HG03039 (cell line): Measurements from ENCODE around the gene MPZL3.

Source experiments
- ATAC-seq: cut with Tn5 transposase; IDR thresholded peaks from one replicate; pipeline ENCODE4 v1.9.1; 2021; ENCODE audit warnings: mild to moderate bottlenecking, moderate library complexity; ENCODE audit not compliant: unreplicated experiment

MPZL3 gene

DNA sequence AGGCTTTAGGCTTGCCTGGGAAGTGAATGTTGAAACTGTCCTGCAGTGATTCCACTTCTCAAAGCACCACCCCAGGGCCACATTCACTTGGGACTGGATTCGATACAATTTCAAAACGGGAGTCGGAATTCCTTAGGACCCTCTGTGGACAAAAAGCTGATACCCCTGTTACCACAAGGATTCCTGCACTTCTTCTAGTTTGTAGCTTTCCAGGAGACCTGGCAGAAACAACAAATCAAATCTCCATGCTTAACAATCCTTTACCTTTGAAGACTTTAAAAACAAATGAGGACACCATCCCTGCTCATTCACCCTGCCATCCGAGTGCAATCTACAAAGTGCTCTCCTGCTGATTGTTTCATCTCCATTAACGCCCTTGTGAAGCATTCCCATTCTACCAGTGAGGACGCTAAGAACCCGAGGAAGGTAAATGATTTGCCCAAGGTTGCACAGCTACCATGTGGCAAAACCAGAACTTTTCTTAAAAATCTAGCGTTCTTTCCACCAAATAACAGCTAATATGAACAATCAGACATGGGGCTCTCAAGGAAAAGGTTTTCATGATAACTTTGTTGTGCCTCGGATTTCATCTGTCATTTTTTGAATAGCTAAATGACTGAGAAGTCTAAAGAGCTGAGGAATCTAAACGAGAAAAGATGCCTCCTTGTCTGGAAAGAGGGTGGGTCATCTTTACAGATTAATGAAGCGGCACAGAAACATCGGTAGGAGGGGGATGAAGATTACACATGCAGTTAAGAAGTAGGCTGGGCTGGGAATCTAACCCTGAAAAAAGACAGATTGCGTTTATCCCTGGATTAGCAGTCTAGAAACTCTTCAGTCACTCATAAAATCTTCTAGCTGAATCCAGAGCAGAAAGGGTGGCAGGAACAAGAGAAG is 12.7 kb upstream of the MPZL3 start:
- ATAC-seq: no peak

DNA sequence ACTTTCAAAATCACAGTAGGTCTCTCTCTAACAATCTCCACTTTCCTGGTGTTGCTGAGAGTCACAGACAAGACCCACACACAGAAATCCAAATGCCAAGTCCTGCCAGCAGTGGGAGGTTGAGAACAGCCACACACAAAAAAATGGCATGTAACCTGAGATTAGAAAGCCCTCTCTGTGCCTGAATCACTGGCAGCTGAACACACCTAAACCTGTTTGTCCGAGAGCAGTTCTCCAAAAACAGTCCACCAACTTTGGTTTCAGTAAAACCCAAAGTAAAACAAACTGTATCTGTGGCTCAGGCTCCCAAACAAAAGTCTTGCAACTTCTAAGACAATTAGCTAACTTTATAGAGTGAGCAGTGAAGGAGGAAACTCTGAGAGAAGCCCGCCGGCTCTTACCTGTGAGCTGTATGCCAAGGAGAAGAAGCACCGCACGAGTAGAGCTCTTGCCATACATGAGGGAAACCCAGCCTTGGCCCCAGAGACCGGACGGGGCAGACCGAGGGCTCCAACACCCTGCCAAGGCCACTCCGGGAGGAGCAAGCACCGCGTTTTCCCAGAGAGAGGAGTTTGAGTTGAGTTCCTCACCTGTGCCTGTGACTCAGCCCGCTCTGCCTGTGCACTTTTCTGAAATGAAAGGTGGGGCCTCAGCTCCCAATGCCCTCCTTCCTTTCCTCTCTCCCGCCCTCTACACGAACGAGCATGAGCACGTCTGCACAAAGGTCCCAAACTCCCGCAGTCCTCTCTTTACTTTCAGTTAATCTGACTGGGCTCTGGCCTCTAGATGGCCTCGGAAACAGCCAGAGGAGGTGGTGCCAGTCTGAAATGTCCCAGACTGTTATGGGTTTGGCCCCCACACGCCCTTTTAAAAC is 11.8 kb upstream of the MPZL3 start, which contains the start of gene MPZL2:
Gene MPZL2, minus strand, starts transcription at position 603 of the 874 bp plus-strand sequence. Its CDS starts 144 bp downstream, at position 459.
- ATAC-seq: no peak

DNA sequence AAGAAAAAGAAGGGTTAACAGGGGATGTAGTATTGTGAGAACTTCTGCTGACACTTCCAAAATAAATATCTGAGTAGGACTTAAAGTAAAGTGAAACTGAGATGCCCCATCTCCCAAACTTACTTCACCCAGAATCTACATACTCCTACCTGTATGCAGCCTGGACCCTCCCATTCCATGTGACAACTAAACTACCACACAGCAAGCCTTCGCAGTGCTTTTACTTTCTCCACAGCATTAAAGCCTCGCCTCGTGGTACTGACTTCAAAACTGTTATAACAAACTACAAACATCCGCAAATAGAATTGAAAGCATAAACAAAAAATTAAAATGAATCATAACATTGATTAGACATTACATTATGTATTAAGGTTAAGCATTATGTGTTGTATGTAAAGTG is 10.9 kb upstream of the MPZL3 start:
- no peak for ATAC-seq

DNA sequence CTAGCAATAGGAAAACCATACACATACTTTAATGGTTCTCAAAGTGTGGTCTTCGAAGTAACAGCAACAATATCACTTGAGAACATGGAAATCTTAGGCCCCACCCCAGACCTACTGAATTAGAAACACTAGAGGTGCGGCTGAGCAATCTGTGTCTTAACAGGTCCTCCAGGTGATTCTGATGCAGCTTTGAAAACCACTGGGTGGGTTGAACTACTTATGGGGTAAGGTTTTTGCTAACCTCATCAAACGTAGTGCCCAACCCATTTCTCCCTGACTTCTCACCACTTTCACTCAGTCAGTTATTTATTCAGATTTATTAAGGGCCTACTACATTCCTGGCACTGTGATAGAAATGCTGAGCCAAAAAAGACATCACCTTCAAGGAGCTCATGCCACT is 8.2 kb upstream of the MPZL3 start:
- ATAC-seq: no peak

DNA sequence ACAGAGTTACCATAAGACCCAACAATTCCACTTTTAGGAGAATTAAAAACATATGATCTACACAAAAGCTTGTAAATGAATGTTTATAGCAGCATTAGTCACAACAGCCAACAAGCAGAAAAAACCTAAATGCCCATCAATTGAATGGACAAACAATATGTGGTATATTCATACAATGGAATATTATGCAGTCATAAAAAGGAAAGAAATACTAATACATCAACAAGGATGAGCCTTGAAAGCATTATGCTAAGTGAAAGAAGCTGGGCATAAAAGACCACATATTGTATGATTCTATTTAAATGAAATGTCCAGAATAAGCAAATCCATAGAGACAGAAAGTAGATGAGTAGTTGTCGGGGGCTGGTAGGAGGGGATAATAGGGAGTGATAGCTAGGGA is 7.0 kb upstream of the MPZL3 start:
- no peak for ATAC-seq

DNA sequence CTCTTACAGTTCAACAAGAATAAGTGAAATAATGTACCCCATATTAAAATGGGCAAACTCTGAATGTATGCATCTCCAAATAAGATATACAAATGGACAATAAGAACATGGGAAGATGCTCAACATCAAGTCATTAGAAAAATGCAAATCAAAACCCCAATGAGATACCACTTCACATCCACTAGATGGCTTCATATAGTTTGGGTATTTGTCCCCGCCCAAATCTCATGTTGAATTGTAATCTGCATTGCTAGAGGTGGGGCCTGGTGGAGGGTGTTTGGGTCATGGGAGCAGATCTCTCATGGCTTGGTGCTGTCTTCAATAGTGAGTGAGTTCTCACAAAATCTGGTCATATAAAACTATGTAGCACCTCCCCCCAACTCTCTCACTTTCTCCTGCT is 6.2 kb upstream of the MPZL3 start:
- no peak for ATAC-seq

DNA sequence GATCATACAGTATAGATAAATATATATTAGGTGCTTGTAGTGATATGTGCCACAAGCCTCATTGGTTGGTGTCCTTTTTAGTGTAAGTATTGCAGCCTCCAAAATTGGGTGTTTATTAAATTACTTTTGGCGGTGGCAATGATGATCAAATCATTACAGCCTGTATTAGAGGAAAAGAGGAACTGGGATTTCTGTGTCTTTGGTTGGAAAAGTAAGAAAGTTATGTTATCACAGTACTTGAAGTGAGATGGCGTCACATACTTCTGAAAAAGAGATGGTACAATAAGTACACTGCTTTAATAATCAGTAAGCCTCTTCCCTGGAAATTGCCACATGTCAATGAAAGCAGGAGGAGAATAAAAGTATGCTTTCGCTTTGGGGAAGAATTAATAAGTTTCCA is 523 bp upstream of the MPZL3 start:
- ATAC-seq: no peak

DNA sequence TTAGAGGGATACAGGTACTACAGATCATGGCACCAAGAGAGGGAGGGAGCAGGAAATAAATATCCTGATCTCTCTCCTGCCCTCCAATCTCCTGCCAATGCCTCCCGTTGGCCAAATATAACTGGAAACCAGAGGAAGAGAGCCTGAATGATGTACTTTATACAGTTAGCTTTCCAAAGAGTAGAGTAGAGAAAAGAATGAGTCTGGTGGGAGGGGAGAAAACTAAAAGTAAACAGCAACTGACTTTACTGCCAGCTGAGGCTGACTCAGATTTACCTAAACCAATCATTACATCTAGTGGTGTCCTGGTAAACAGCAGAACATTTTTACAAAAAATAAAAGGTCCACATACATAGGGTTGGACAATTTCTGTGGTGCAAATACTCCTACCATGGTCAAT is 5.1 kb downstream of the MPZL3 start:
- no peak for ATAC-seq

DNA sequence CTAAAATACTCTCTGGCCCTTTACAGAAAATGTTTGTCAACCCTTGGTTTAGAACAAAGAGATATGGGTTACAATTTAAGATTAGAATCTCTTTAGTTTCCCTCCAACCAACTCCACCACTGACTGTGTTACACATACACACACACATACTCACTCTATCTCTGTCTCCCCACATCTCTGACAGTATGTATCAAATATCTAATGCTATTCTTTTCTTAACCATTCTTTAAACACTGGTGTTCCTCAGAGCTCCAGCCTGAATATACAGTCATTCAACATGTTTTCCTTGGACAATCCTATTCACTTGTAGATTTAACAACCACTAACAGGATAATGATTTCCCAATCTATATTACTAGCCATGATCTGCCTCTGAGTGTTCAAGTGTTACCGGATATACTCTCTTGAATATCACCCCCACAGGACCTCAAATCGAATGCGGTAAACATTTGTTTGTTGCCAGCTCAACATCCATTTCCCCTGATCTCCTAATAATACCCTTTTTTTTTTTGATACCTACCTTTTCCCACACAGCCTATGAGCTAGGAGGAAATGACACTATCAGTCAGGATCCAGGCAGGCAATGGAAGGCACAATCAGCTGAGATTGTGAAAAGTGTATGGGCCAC is 6.1 kb downstream of the MPZL3 start:
- ATAC-seq: no peak

DNA sequence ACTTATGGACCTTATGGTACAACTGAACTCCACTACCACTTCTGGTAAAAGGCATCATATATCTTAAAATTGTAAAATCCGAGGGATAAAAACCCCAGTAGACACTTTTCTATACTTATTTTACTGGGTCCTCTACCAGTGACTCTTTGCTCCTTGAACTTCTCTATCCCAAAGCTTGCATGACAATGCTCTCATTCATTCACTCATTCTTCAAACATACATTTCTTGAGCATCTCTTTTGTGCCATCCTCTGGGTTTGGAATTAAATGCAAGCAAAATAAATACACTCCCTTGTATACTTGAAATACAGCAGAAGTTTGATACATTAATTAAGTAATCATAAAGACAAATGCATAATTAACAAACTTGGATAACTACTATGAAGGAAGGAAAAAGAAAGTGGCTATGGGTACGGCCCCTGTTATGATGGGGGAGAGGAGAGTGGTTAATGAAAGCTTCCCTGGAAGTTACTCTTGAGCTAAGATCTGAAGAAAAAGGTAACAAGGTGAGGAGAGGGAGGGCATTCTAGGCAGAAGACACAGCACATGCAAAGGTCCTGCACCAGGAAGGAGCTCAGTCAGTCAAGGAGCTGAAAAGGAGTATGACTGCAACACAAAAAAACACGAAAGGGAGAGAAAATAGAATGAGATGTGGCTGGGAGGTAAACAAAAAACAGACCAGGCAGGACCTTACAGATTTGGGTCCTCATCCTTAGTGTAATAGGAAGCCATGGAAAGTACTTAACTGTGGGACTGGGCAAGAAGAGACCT is 8.0 kb downstream of the MPZL3 start:
- no peak for ATAC-seq

DNA sequence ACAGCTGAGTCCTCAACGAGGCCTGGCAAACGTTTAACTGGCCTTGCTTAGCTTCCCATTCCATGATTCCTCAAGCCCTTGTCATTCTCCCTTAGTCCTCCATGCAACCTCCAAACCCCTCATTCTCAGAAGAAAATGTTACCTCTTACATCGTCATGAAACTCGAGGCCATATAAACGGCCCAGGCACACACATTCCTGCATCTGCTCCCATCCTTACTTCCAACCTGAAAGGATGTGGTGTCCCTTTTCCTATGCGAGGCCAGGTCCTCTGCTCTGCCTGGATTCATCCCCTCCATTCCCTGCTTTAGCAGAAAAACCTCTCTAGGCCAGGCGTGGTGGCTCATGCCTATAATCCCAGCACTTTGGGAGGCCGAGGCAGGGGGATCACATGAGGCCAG is 9.0 kb downstream of the MPZL3 start:
- no peak for ATAC-seq

DNA sequence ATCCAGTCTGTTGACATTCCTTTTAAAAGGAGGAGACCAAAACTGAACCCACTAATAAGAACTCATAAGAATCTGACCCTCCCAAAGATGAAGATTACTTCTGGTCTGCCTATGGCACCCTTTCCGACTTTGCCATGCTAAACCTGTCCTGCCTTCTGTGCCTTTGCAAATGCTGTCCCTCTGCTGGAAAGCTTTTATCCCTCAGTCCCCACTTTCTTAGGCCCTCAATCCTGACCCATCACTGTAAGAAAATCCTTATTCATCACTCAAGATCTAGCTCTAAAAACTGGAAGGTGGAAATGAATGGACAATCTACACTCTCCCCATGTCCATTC is 10.4 kb downstream of the MPZL3 start:
- ATAC-seq: no peak

DNA sequence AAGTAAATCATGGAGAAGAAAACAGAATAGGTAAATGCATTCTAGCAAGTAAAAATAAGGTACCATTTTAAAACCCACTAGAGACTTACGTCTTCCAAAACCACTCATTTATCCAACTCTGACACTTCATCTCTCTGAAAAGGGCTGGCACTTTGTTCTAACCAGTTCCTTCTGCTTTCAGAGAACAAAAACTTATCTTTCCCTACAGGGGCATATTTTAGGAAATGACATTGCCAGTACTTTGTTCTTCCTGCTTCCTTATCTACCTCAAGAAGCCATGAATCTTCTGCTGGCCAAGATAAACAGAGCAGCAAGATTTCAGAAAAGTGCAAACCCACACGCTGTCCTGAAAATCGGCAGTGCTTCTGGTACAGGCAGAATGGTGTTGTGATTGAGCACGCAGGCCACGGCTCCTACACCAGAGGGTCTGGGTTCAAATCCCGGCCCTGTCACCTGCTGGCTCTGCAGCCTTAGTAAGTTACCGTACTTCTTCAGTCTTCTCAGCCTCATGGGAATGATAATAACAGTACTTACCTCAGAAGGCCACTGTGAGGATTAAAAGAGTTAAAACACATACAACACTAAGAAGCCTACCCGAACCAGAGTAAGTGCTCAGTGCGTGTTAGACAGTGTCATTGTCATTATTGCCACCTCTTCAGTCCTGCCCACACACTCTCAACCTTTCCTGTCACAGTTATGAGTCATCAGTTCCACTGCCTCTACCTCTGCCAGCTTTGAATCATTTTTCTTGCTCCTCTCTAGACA is 11.0 kb downstream of the MPZL3 start:
- ATAC-seq: peak; percentile 78

DNA sequence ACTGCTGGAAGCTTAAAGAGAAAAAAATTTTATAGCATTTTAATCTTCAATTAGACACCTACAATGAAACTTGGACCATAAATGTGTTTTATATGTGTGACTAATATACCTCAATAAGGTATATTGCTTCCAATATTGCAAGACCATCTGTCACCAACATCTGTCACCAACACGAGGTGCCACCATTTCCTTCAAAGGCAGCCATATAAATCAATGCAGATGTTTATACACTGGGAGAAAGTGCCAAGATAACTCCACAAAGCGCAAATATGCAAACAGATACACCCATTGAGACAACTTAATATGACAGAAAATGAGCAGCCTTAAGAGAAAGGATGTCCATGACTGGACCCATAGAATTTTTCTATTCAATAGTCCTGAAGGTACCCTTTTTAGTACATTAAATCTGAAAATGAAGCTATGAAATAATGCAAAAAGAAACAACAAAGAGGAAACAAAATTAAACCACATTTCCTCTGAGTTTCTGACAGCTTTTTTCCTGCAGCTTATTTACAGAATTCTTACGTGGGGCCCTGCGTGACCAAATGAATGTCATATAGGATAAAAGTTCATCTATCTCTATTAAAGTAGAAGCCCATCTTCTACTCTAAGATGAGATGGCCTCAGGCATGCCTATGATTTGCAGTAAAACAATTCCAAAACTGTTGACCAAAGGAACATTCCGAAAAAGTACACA is 12.5 kb downstream of the MPZL3 start:
- ATAC-seq: no peak

DNA sequence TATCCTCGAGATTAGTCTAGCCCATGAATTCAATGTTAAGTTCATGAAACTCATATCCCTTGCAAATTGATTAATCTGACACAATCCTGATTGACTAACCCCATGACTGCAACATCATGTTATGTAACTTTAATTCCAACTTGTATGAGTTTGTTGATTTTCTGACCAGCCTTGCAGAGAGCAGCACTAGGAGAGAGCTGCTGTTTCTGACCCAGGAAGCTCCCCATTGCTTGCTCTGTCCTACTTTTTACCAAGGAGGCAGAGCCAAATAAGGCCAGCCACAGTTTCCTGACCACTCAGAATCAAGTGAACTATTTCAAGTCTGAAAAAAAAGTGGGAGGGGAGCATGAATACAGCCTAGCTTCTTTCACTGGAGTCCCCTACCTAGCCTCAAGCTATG is 13.2 kb downstream of the MPZL3 start:
- ATAC-seq: no peak

DNA sequence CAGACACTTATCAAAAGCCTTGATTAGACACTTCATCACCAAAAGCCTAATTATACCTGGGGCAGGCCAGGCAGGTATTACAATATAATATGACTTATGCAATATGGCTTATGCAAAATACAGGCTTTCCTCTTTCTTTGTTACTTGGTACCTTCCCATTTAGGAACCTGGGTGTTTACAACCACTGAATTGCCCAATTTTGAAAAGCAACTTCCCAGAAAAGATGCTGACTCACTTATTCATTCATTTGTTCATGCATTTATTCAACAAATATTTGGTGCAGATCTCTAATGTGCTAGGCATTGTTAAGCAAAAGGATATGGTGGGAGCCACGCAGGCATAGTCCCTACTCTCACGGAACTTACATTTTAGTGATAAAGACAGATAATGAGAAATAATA is 13.7 kb downstream of the MPZL3 start:
- ATAC-seq: no peak

DNA sequence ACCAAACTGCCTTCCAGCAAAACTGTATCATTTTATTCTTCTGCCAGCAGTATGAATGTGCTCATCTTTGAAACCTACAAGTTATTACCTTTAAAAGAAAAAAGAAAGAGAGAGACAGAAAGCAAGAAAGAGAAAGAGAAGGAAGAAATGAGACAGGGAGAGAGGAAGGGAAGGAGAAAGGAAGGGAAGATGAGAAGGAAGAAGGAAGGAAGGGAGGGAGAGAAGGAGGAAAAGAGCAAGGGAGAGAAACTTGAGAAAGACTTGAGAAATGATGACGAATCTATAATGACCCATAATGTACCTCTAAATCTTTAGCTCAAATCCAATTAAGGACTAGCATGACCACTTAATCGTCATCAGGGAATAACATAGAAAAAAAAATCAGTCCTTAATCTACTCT is 16.0 kb downstream of the MPZL3 start:
- ATAC-seq: no peak

DNA sequence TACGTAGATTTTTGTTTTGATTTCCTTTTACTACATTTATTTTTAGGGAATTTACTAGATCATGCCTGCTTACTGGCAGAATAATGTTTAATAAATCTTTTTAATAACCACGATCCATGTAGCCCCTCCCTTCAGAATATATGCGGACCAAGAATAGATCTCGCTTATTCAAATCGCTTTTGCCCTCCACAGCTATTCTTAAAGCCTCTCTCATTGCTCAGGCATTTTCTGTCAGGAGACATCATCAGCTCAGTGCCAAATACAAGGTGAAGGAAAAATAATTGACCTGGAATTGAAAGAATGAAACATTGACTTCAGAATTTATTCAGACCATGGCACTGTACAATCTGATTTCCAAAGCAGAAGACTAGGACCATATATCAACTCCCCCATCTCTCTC is 17.3 kb downstream of the MPZL3 start:
- ATAC-seq: no peak

DNA sequence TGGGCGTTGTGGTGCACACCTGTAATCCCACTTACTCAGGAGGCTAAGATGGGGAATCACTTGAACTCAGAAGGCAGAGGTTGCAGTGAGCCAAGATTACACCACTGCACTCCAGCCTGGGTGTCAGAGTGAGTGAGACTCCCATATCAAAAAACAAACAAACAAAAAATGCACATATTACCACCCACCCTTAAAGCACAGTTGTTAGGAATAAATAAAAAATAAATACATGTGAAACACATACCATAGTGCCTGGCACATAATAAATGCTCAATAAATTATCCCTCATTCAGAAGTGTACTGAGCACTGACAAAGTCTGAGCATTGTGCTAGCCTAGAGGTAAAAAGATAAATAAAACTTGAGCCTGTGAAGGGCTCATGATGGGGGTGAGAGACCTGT is 18.3 kb downstream of the MPZL3 start:
- ATAC-seq: no peak

DNA sequence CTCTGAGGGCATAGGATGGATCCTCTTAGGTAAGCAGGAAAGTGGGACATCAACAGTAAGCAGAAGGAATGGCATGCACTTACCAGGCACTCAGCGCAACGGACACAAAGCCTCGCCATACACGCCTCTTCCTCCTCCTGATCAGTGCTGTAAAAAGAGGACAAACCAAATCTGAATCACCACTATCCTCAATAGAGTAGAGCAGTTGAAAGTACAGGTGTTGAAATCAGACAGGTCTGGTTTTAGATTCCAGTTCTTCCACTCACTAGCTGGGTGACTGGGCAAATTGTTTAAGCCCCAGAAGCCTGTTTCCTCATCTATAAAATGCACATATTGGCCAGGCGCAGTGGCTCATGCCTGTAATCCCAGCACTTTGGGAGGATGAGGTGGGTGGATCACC is 18.8 kb downstream of the MPZL3 start:
- ATAC-seq: no peak
